Measurements from ENCODE around the gene MOXD1.
"Not testable (repeated sequence)": the region's sequence is repeated elsewhere in the genome, so short reads cannot be mapped to it uniquely, and the experiment has no call there.

Gene MOXD1

GRCh38 chr6:132285004-132285780 lies 116.1 kb downstream of the MOXD1 start:
- no peak for DNase-seq (ENCODE audit: insufficient read length, low spot score)
- no peak for FAIRE-seq

GRCh38 chr6:132282696-132283095 lies 118.6 kb downstream of the MOXD1 start:
- FAIRE-seq = no peak

GRCh38 chr6:132280436-132280835 lies 120.8 kb downstream of the MOXD1 start:
- FAIRE-seq = no peak
- DNase-seq (ENCODE audit: insufficient read length, low spot score) = no peak

More at GRCh38 chr6:132282696-132283095, 118.6 kb downstream of the MOXD1 start:
- DNase-seq (ENCODE audit: insufficient read length, low spot score) = no peak

- peak; percentile 58 for DNase-seq (ENCODE audit: insufficient read length, low spot score)
- FAIRE-seq = no peak
Observed at GRCh38 chr6:132279592-132280139, 121.6 kb downstream of the MOXD1 start.

GRCh38 chr6:132275066-132275970 lies 126.0 kb downstream of the MOXD1 start:
- FAIRE-seq (no peak), DNase-seq (ENCODE audit: insufficient read length, low spot score) (no peak)

- DNase-seq (ENCODE audit: insufficient read length, low spot score) (no peak), FAIRE-seq (no peak)
Observed at GRCh38 chr6:132272776-132273175, 128.5 kb downstream of the MOXD1 start.

- FAIRE-seq (no peak), DNase-seq (ENCODE audit: insufficient read length, low spot score) (no peak)
Observed at GRCh38 chr6:132270726-132271402, 130.4 kb downstream of the MOXD1 start.

GRCh38 chr6:132268666-132269065 lies 132.6 kb downstream of the MOXD1 start:
- FAIRE-seq; DNase-seq (ENCODE audit: insufficient read length, low spot score): not testable (repeated sequence)

- DNase-seq (ENCODE audit: insufficient read length, low spot score) (no peak), FAIRE-seq (no peak)
Observed at GRCh38 chr6:132268209-132268608, 133.1 kb downstream of the MOXD1 start.

- DNase-seq (ENCODE audit: insufficient read length, low spot score) (no peak), FAIRE-seq (no peak)
Observed at GRCh38 chr6:132265451-132266097, 135.7 kb downstream of the MOXD1 start.

GRCh38 chr6:132264021-132264500 lies 137.2 kb downstream of the MOXD1 start:
- DNase-seq (ENCODE audit: insufficient read length, low spot score) (no peak), FAIRE-seq (no peak)

GRCh38 chr6:132261354-132261753 lies 139.9 kb downstream of the MOXD1 start:
- DNase-seq (ENCODE audit: insufficient read length, low spot score) (no peak), FAIRE-seq (no peak)

GRCh38 chr6:132259070-132259469 lies 142.2 kb downstream of the MOXD1 start:
- FAIRE-seq = no peak
- DNase-seq (ENCODE audit: insufficient read length, low spot score) = peak; percentile 21

GRCh38 chr6:132257561-132257960 lies 143.7 kb downstream of the MOXD1 start:
- DNase-seq (ENCODE audit: insufficient read length, low spot score) (no peak), FAIRE-seq (no peak)

GRCh38 chr6:132256457-132256856 lies 144.8 kb downstream of the MOXD1 start:
- no peak for FAIRE-seq
- no peak for DNase-seq (ENCODE audit: insufficient read length, low spot score)

- FAIRE-seq = no peak
- no peak for DNase-seq (ENCODE audit: insufficient read length, low spot score)
Observed at GRCh38 chr6:132253906-132254305, 147.4 kb downstream of the MOXD1 start.

- FAIRE-seq (no peak), DNase-seq (ENCODE audit: insufficient read length, low spot score) (no peak)
Observed at GRCh38 chr6:132253211-132253610, 148.1 kb downstream of the MOXD1 start.

- DNase-seq (ENCODE audit: insufficient read length, low spot score) (no peak), FAIRE-seq (no peak)
Observed at GRCh38 chr6:132252113-132252512, 149.2 kb downstream of the MOXD1 start.

GRCh38 chr6:132251711-132252110 lies 149.6 kb downstream of the MOXD1 start:
- no peak for DNase-seq (ENCODE audit: insufficient read length, low spot score)
- no peak for FAIRE-seq

All from HTR-8/SVneo (cell line).